Breast epithelium (tissue), 3 donors: Measurements from ENCODE around the gene CACNA2D3.

Experiments
- POLR2A ChIP-seq: fragments of 450-650 bp; IDR thresholded peaks from one replicate; pipeline ENCODE4 v1.6.1; 2016; ENCODE audit warnings: antibody characterized with exemption, mild to moderate bottlenecking, moderate library complexity
- POLR2AphosphoS5 ChIP-seq, 3 donors: sonication (generic); formaldehyde crosslinking; IDR thresholded peaks; one replicate each; pipeline ENCODE4 v1.6.1; 2017; ENCODE audit warnings: antibody characterized with exemption in 3 of 3
- TF ChIP-seq, protein P1 (sequence below), 3 donors: fragments of 450-650 bp; IDR thresholded peaks; one replicate each; pipeline ENCODE4 v1.5.1; 2016 to 2017; ENCODE audit warnings: antibody characterized with exemption in 3 of 3, mild to moderate bottlenecking in 3 of 3, moderate library complexity in 3 of 3

DNA sequence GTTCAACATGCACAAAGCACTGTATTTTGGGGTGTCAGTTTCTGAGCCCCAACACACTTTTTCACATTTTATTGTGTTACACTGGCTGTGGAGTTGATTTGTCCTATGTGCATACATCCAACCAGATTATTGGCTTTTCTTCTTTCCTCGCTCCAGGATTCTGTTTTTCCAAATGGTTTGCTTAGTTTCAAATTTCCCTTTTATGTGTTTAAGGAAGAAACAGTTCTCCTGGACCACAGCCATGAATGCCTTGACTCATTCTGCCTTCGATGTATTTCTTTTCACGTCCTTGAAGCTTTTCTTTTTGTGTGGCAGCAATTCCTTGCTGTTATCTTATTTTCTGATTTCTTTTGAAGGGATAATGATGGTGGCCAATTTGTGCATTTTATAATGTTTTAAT, 53.8 kb downstream of the CACNA2D3 start:
- TF ChIP-seq, protein P1, sequence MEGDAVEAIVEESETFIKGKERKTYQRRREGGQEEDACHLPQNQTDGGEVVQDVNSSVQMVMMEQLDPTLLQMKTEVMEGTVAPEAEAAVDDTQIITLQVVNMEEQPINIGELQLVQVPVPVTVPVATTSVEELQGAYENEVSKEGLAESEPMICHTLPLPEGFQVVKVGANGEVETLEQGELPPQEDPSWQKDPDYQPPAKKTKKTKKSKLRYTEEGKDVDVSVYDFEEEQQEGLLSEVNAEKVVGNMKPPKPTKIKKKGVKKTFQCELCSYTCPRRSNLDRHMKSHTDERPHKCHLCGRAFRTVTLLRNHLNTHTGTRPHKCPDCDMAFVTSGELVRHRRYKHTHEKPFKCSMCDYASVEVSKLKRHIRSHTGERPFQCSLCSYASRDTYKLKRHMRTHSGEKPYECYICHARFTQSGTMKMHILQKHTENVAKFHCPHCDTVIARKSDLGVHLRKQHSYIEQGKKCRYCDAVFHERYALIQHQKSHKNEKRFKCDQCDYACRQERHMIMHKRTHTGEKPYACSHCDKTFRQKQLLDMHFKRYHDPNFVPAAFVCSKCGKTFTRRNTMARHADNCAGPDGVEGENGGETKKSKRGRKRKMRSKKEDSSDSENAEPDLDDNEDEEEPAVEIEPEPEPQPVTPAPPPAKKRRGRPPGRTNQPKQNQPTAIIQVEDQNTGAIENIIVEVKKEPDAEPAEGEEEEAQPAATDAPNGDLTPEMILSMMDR (IDR thresholded peaks at IDR 0.05): no peak
- no peak for TF ChIP-seq POLR2AphosphoS5 (IDR thresholded peaks at IDR 0.05)
- no peak for TF ChIP-seq POLR2A
